Activated T-helper 17 cell treated with anti-CD3 and anti-CD28 coated beads, Interleukin-2, amount 50 U/mL, for 72 hours (primary cell): Measurements from ENCODE around the gene MTMR10. TPM values are rescaled to one million over a fixed set of nuclear protein-coding genes. Genes with fewer than 3 reads are reported as not detected.
A peak's percentile ranks its signal among the peaks of the same experiment; 100 is the strongest.

ENCODE experiments used
- ATAC-seq: fragments of 150-1000 bp; cut with Tn5 transposase; replicated peaks from 2 replicates; pipeline ENCODE4 v1.10.0; 2021; ENCODE audit warnings: mild to moderate bottlenecking, moderate library complexity
- H3K27ac Mint-ChIP-seq: one replicate; pipeline ENCODE4 v1.8.0; 2022; ENCODE audit warnings: mixed read lengths
- H3K27me3 Mint-ChIP-seq: one replicate; pipeline ENCODE4 v1.8.0; 2022; ENCODE audit warnings: mixed read lengths
- H3K36me3 Mint-ChIP-seq: one replicate; pipeline ENCODE4 v1.8.0; 2022; ENCODE audit warnings: low read depth, mild to moderate bottlenecking, mixed read lengths
- H3K4me1 Mint-ChIP-seq: one replicate; pipeline ENCODE4 v1.8.0; 2022; ENCODE audit warnings: mixed read lengths
- H3K4me3 Mint-ChIP-seq: one replicate; pipeline ENCODE4 v1.8.0; 2022; ENCODE audit warnings: mild to moderate bottlenecking, mixed read lengths
- H3K9me3 Mint-ChIP-seq: one replicate; pipeline ENCODE4 v1.8.0; 2022; ENCODE audit warnings: mixed read lengths
- total RNA-seq, 2 donors: library from RNA; stranded (reverse); gene quantifications; one replicate each; pipeline ENCODE4 v1.2.3, GENCODE V29; 2022

MTMR10 gene
- total RNA-seq, 2 donors from 2014 or later: 9.9 to 10.6 TPM

DNA sequence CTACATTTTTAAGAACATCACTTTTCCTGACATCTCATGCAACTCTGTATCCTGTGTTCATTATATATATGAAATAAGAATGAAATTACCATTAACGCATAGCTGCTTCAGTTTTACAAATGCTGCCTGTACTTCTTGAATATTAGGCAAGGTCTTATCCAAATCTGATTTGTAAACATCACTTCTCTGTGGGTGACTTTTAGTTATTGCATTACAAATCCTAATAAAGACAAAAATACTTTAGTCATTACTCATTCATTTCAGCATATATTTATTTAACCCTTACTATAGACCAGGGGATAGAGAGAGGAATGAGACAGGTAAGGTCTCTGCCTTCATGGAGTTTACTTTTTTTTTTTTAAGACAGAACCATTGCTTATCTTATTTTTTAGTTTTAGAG, 36.8 kb downstream of the MTMR10 start:
- Mint-ChIP-seq H3K4me3 (no peak overlapping the region), H3K36me3 (peaks cover 99% of the 10 kb centered on the region), H3K27ac (no peak overlapping the region)

DNA sequence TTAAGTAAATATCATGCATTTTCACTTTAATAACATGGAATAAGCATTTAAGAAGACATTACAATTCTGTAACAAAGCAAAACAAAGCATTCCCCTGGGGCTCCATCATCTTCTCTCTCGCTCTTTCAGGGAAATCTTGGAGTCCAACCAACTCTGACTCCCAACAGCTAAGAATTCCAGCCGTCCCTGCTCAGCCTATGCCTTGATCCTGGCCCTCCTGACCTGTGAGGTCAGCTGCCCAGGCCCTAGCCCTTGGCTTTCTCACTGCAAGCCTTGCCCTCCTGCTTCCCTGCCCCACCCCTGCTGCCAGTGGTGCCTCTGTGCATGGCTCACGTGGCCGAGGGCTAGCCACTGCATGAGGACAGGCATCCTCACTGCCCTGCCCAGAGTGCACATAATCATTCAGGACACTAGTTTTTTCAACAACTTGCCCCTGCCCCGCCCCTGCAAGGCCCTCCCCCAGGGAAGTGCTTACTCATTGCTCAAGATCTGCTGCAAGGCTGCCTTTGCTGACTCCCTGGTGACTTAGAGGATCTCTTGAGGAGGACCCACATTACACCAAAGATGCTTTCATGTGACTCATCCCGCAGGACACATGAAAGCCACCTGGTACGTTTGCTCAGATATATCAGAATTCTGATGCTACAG, 37.6 kb downstream of the MTMR10 start:
- Mint-ChIP-seq H3K4me3 (no peak overlapping the region), H3K27me3 (no peaks in the 10 kb centered on the region), H3K36me3 (peaks cover 99% of the 10 kb centered on the region), H3K4me1 (no peaks in the 10 kb centered on the region), H3K27ac (peak overlapping the region; percentile 10), H3K9me3 (no peaks in the 10 kb centered on the region)
- ATAC-seq: peak; percentile 66

More for the DNA sequence above, 36.8 kb downstream of the MTMR10 start:
- no peak for ATAC-seq
- no peaks in the 10 kb centered on the region for H3K27me3 Mint-ChIP-seq
- no peaks in the 10 kb centered on the region for H3K4me1 Mint-ChIP-seq
- H3K9me3 Mint-ChIP-seq: no peaks in the 10 kb centered on the region

DNA sequence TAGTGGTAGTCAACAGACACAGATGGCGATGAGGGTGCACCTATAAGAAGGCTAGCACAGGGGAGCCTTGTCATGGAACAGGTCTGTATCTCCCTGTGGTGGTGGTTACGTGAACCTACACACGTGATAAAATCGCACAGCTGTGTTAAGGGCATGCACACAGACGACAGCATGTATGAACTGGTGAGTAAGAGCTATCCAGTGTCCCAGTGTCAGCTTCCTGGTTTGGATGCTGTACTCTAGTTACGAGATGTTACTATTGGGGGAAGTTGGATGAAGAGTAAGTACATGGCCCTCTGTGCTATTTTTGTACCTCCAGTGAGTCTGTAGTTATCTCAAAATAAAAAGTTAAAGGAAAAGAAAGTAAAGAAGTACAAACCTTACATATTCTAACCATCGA, 38.2 kb downstream of the MTMR10 start:
- Mint-ChIP-seq H3K9me3 (no peaks in the 10 kb centered on the region), H3K36me3 (peaks cover 99% of the 10 kb centered on the region), H3K4me3 (no peak overlapping the region), H3K27ac (peak overlapping the region; percentile 10), H3K27me3 (no peaks in the 10 kb centered on the region), H3K4me1 (no peaks in the 10 kb centered on the region)
- ATAC-seq: no peak

DNA sequence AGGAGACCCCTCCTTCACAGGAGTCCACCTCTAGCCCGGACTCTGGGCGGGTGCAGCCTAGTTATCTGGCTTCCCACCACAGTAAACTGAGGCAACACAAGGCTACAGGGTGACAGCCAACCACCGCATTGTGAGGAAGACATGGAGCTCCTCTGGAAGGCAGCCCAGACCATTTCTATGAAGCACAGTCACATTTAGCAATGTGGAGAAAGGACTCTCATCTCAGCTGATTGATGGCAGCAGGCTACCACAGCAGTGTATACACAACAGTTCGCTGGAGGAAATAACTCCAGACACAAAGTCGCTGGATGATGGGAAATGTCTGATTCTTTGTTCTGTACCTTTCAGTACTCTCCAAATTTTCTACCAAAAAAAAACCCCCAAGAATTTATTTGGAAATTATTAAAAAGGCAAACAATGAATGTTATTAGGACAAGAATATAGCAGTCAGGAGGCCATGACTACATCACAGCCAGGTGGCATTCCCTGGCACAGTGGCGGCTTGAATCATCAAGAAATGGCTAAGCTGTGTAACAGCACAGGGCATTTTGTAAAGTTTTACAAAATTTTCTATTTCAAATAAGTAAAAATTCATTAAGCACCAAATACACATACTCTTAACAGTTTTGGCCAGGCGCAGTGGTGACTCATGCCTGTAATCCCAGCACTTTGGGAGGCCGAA, 47.6 kb downstream of the MTMR10 start:
- Mint-ChIP-seq H3K4me1 (no peaks in the 10 kb centered on the region), H3K27ac (no peak overlapping the region), H3K9me3 (no peaks in the 10 kb centered on the region), H3K27me3 (no peaks in the 10 kb centered on the region), H3K4me3 (no peak overlapping the region), H3K36me3 (peaks cover 98% of the 10 kb centered on the region)
- no peak for ATAC-seq

DNA sequence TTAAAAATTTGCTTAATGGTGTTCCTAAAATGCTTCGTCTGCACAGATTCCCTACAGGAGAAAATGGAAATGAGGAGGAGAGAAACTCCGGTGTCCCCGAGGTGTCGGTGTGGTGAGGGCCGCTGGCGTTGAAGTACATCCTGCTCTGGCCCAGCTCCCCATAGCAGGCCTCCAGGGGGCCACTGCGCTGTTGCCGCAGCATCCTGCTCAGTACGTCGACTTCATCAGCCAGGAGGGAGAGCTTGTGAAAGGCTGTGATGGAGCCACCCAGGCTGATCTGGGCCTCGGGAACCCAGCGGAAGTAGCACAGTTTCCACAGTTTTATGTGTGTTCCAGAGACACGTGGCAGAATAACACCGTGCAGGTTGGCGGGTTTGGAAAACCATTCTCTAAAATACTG, 49.9 kb downstream of the MTMR10 start:
- H3K36me3 Mint-ChIP-seq: peaks cover 98% of the 10 kb centered on the region
- H3K27me3 Mint-ChIP-seq: no peaks in the 10 kb centered on the region
- no peak overlapping the region for H3K4me3 Mint-ChIP-seq
- H3K9me3 Mint-ChIP-seq: no peaks in the 10 kb centered on the region
- H3K27ac Mint-ChIP-seq: peak overlapping the region; percentile 28
- no peaks in the 10 kb centered on the region for H3K4me1 Mint-ChIP-seq
- ATAC-seq: no peak

DNA sequence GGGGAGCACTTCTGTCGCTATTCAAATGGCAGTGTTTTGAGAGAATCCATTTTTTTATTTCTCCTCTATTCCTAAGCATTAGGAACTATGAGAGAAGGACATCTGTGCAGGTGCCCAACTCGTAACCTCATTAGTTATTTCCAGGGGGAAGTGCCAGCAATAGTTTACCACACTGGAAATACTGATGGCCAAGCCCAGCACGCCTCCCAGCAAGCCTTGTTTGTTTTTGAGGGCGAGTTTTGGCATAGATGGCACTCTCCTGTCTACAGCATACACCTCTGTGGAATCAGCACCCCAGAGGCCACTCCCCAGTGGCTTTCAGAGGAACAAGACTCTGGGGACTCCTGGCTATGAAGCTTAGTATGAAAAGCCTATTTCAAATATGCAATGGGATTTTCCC, 51.1 kb downstream of the MTMR10 start:
- Mint-ChIP-seq H3K36me3 (peaks cover 98% of the 10 kb centered on the region), H3K27ac (no peak overlapping the region), H3K4me1 (no peaks in the 10 kb centered on the region), H3K27me3 (no peaks in the 10 kb centered on the region), H3K9me3 (no peaks in the 10 kb centered on the region), H3K4me3 (no peak overlapping the region)
- no peak for ATAC-seq

DNA sequence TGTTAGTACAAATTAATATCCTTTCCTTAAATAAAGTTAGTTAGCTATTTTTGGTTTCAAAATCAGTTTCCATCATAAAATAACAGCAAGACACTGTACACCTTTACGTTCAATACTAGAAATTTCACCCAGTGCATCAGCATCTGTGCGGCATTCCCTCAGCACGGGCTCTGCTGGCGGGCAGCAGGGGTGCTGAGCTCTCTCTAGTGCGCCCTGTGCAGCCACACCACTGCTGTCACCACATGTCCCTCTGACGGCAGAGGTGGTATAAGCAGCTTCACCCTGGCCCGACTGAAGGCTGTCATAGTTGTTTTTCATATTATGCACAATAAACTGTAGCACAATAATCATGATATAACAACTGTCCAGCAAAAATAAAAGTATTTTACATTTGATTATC, 52.3 kb downstream of the MTMR10 start:
- H3K4me1 Mint-ChIP-seq: peaks cover under 1% of the 10 kb centered on the region
- peaks cover 99% of the 10 kb centered on the region for H3K36me3 Mint-ChIP-seq

DNA sequence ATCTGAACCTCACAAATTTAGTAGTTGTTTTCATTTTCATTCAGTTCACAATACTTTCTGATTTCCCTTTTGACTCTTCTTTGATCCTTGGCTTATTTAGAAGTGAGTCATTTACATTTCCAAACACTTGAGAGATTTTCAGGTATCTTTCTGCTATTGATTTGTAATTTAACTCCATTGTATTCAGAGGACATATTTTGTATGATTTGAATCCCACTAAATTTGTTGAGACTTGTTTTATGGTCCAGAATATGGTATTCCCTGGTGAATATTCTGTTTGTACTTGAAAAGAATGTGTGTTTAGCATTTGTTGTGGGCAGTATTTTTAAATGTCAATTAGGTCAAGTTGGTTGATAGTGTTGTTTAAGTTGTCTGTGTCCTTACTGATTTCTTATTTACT, 58.1 kb downstream of the MTMR10 start:
- peak; percentile 49 for ATAC-seq
- Mint-ChIP-seq H3K4me3 (no peak overlapping the region), H3K36me3 (peaks cover 92% of the 10 kb centered on the region), H3K4me1 (peaks cover 10% of the 10 kb centered on the region), H3K27me3 (no peaks in the 10 kb centered on the region), H3K27ac (peak overlapping the region; percentile 56), H3K9me3 (no peaks in the 10 kb centered on the region)

More for the DNA sequence above, 52.3 kb downstream of the MTMR10 start:
- no peaks in the 10 kb centered on the region for H3K9me3 Mint-ChIP-seq
- no peak overlapping the region for H3K4me3 Mint-ChIP-seq
- ATAC-seq: no peak
- H3K27ac Mint-ChIP-seq: no peak overlapping the region
- no peaks in the 10 kb centered on the region for H3K27me3 Mint-ChIP-seq

DNA sequence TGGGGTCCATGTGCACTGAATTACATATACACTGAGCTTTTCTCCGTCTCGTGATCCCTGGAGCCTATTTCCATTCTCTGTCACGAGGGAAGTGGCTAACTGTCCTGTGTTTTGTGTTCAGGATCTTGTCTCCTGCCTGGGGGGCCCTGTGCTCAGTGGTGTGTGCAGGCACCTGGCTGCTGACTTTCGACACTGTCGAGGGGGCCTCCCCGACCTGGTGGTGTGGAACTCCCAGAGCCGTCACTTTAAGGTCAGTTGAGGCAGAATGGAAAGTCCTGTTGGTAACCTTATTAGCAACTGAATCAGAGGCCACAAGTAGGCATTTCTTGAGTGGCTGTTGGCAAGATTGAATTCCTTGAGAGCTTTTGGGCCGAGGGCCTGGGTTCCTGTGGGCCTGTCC, 61.0 kb downstream of the MTMR10 start:
- no peak for ATAC-seq
- Mint-ChIP-seq H3K4me1 (peaks cover 10% of the 10 kb centered on the region), H3K36me3 (peaks cover 88% of the 10 kb centered on the region), H3K27me3 (no peaks in the 10 kb centered on the region), H3K4me3 (no peak overlapping the region), H3K9me3 (no peaks in the 10 kb centered on the region), H3K27ac (no peak overlapping the region)

DNA sequence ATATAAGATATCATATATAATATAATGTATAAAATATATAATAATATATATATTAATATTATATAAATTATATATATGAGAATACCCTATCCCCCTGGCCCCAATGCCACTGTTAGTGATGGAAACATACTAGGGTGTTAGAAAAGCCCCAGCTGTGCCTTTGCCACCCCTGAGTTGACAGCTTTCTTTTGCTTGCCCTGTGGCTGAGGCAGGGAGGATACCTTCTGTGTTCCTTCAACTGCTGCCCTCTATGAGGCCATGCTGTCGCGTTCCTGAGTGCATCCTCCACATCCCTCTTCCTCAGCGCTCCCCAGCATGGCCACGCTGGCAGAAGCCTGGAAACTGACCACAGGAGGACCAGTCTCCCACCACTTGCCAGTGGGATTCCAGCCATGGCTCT, 61.4 kb downstream of the MTMR10 start:
- no peaks in the 10 kb centered on the region for H3K27me3 Mint-ChIP-seq
- peaks cover 88% of the 10 kb centered on the region for H3K36me3 Mint-ChIP-seq
- no peak overlapping the region for H3K27ac Mint-ChIP-seq
- no peaks in the 10 kb centered on the region for H3K9me3 Mint-ChIP-seq
- peaks cover 10% of the 10 kb centered on the region for H3K4me1 Mint-ChIP-seq
- no peak for ATAC-seq
- no peak overlapping the region for H3K4me3 Mint-ChIP-seq

DNA sequence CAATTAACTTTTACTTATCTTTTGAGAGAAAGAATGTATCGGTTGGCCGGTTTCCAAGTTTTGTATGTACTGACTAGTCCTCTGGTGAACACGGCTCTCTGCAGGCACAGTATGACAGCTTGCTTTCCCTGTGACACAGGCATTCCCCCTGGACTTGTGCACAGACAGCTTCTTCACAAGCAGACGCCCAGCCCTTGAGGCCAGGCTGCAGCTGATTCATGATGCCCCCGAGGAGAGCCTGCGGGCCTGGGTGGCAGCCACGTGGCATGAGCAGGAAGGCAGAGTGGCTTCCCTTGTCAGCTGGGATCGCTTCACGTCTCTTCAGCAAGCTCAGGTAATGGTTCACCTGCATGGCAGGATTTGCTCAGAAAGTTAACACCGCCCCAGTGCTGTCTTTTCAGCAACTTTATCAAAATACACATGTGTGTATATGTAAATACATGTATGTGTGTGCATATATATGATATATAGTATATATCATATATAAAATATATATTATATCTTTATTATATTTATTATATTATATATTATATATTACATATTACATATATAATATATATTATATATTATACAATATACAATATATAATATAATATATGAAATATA, 62.3 kb downstream of the MTMR10 start:
- Mint-ChIP-seq H3K9me3 (no peaks in the 10 kb centered on the region), H3K27ac (no peak overlapping the region), H3K36me3 (peaks cover 88% of the 10 kb centered on the region), H3K27me3 (no peaks in the 10 kb centered on the region), H3K4me3 (no peak overlapping the region), H3K4me1 (peaks cover 10% of the 10 kb centered on the region)
- no peak for ATAC-seq

DNA sequence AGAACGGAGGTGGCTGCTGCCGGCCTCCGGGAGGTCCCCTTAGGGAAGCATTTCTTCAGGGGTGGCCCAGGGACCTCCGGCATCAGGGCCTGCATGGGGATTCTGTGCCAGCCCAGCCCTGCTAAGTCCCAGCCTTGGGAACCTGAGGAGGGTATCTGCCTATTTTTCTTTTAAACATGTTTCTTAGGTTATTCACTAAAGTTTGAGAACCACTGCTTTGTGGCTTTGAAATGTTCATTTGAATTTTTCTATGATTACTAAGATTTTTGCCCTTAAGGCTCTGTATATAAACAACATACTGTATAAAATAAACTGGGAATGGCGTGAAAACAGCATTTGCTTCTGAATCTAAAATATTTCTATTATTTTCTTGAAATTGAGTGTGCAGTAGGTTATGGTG, 63.4 kb downstream of the MTMR10 start:
- Mint-ChIP-seq H3K4me1 (peaks cover 2% of the 10 kb centered on the region), H3K27ac (no peak overlapping the region), H3K4me3 (no peak overlapping the region), H3K36me3 (peaks cover 88% of the 10 kb centered on the region), H3K9me3 (no peaks in the 10 kb centered on the region), H3K27me3 (no peaks in the 10 kb centered on the region)
- ATAC-seq: no peak

DNA sequence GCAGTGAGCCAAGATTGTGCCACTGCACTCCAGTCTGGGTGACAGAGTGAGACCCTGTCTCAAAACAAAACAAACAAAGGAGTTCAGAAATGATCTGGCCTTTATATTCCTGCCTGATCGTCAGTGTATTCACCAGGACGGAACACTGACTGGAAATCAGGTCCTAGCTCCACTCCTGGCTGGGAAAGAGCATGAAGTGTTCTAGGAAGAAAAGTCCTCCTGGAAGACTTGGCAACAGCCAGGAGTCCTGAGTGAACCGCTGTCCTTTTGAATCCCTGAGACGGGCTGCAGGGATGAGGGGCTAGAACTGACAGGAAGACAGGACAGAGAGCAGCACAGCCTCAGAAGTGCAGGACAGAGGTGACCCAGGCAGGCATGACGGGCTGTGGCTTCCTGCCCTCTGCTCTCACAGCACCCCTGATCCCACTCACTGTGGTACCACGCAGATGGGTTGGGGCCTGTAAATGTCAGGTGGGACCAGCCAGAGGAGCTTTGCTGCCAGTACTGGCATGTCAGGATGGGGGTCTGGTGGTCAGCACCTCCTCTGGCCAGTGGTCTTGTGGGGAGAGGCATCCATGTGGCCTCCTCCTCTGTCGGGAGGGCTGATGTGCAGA, 64.2 kb downstream of the MTMR10 start:
- H3K36me3 Mint-ChIP-seq: peaks cover 90% of the 10 kb centered on the region
- peak overlapping the region; percentile 28 for H3K27ac Mint-ChIP-seq
- ATAC-seq: no peak

DNA sequence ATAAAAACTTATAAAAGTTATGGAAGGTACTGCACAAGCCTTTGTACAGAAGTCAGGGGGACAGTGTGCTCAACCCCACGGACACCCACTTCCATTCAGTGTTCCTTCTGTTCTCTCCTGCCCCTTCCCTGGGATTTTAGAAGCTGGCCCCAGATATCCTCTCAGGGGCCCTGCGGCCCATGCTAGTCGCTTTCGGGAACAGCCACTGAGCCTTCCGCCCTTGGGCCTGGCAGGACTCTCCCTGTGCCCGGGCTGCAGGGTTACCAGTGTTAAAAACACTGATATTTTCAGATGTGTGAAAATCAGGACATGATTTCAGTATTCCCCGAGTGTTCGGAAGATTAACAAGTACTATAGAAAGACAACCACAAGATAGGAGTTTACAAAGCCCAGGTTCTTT, 65.3 kb downstream of the MTMR10 start:
- Mint-ChIP-seq H3K4me3 (no peak overlapping the region), H3K27me3 (no peaks in the 10 kb centered on the region), H3K4me1 (no peaks in the 10 kb centered on the region), H3K36me3 (peaks cover 91% of the 10 kb centered on the region), H3K27ac (peak overlapping the region; percentile 28), H3K9me3 (no peaks in the 10 kb centered on the region)
- ATAC-seq: no peak

More for the DNA sequence above, 64.2 kb downstream of the MTMR10 start:
- H3K9me3 Mint-ChIP-seq: no peaks in the 10 kb centered on the region
- H3K27me3 Mint-ChIP-seq: no peaks in the 10 kb centered on the region
- H3K4me1 Mint-ChIP-seq: no peaks in the 10 kb centered on the region
- no peak overlapping the region for H3K4me3 Mint-ChIP-seq

DNA sequence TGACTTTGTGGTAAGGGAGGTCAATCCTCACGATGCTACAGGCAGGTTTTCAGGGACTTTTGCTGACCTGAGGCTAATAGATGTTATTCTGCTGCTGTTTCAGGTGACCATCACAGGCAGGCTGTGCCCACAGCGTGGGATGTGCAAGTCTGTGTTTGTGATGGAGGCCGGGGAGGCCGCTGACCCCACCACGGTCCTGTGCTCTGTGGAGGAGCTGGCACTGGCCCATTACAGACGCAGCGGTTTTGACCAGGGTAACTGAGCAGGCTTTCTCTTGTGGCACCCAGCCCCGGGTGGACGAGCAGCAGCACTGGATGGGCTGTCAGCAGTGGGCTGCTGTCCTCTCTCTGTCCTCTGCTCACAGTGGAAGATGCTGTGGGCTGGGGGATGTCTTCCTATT, 65.7 kb downstream of the MTMR10 start:
- no peaks in the 10 kb centered on the region for H3K27me3 Mint-ChIP-seq
- ATAC-seq: no peak
- peaks cover 91% of the 10 kb centered on the region for H3K36me3 Mint-ChIP-seq
- H3K27ac Mint-ChIP-seq: no peak overlapping the region
- H3K4me1 Mint-ChIP-seq: no peaks in the 10 kb centered on the region
- no peaks in the 10 kb centered on the region for H3K9me3 Mint-ChIP-seq
- H3K4me3 Mint-ChIP-seq: no peak overlapping the region
